NCI-H524 treated with DMSO at 0.1 percent for 48 hours (cell line): ENCODE results near the gene FGD3.

ENCODE experiments used
- DNase-seq: peaks from one replicate; lab custom pipeline; 2025; lab: John Stamatoyannopoulos, UW

The FGD3 gene

DNA sequence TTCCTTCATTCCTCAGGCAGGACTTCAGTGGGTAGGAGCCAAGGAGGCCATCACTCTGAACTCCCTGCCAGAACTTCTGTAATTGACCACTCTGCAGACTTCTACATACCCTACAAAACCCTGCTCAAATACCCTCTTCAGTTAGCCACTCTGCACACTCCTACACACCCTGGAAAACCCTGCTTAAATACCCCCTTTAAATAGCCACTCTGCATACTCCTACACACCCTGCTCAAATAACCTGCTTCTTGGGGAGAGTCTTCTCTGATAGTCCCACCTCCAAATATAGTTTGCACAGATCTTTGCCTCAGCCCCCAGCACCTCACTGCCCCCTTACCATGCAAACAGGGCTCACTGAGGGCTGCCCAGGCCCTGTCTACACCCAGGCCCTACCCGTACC lies 130.0 kb downstream of the FGD3 start:
- no peak for DNase-seq

DNA sequence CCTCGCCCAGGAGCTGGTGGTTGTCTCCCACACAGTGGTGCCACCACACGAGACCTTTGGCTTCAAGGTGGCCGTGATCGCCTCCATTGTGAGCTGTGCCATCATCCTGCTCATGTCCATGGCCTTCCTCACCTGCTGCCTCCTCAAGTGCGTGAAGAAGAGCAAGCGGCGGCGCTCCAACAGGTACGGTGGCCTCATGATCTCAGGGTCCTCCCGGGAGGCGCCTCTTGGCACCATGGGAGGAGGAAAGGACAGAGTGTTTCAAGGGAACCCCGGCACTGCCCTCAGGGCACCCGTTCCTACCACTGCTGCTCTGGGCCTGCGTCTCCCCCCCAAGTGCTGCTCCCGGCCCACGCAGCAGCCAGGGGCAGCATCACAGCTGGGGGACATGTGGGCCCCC lies 130.5 kb downstream of the FGD3 start:
- no peak for DNase-seq

GRCh38 chr9:93079371-93079770 lies 132.0 kb downstream of the FGD3 start:
- DNase-seq: no peak

DNA sequence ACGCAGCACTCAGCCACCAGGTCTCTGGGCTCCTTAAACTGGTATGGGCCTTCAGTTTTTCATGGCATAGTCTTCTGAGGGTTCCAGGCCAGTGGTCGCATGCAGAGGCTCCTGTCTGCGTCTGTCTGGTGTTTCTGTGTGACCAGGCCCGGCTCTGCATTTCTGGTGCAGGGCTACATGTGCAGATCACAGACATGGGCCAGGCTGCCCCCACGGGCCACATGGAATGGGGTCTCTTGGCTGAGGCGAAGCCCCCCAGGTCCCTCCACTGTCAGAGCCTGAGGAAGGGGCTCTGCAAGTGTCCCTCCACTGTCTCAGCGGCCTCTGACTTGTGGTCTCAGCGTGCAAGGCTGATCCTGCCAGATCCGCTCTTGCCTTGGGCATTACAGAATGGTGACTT lies 133.1 kb downstream of the FGD3 start:
- DNase-seq: no peak

DNA sequence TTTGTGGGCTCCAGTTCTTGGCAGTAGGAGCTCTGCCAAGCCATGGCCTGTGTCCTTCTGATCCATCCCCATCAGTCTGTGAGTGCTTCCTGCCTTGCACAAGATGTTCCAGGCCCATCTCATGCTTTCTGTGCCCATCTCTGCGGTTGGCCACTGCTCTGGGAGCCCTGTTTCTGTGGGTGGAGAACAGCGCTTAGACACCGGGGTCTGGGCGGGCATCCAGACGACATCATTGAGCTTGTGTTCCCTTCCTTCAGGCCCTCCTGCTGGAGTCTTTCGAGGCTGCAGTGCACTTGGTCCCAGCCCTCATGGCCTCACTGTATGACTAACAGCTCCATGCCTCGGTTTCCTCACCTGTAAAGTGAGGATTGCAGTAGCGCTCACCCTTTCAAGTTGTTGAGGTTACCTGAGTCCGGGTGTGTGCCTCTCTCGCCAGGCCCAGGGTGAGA lies 133.8 kb downstream of the FGD3 start:
- no peak for DNase-seq

- no peak for DNase-seq
Observed at GRCh38 chr9:93081931-93082330, 134.6 kb downstream of the FGD3 start.

DNA sequence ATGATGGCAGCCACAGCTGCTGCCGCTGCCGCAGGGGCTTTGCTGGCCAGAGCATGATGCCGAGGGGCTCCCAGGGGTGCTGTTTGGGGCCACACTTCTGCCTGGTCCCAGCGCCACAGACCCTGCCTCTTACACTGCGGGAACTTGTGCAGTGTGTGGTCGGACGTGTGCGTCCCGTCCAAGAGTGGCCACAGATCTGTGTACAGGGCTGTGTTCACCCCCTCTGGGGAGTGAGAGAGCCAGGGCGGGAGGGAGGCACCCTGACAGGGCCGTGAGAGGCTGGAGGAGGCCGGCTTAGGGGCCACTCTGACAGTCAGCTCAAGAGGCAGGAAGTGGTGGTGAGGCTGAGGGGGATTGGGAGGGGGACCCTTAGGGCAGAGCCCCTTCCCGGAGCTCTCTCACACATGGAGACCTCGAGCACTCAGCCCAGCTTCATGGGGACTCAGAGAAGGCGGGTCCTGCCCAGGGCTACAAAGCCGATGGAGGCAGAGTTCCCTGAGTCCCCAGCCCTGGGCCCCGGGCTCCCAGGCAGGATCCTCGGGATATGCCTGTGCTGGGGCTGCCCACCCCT lies 135.6 kb downstream of the FGD3 start:
- DNase-seq: no peak

DNA sequence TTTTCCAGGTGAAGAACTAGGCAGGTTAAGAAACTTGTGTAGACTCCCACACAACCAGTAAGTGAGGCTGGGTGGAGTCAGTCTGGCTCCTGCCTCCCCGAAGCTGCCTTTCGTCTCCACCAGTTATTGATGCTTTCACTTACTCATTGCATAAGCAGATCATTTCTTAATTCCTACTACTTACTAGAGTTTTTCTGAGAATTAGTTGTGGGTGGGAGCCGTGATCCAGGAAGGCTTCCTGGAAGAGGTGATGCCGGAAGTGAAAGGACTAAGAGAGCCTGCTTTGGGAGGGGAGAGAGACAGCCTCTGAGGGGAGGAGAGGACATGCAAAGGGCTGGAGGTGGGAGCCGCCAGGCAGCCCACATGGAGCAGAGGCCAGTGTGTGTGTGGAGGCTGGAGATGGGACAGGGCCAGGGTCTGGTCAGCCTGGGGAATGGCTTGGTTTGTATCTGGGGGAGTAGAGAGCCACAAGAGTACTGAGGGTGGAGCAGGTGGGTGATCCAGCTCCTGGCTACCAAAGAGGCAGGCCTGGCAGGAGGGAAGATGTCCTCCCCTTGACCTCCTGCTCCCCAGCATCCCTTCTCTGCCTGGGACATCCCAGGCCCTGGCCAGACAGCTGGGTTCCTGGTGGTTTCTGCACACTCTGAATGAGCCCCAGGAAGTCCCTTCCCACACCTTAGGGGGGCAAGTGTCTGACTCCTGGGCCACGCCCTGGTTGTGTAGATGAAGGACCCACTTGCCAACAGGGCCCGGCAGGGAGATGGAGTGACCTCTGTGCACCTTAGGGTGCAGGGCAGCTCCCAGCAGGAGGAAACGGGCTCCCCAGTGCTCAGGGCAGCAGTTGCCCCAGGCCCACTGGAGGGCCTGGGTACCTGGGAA lies 136.5 kb downstream of the FGD3 start:
- no peak for DNase-seq

GRCh38 chr9:93084471-93084881 lies 137.2 kb downstream of the FGD3 start:
- DNase-seq: no peak

DNA sequence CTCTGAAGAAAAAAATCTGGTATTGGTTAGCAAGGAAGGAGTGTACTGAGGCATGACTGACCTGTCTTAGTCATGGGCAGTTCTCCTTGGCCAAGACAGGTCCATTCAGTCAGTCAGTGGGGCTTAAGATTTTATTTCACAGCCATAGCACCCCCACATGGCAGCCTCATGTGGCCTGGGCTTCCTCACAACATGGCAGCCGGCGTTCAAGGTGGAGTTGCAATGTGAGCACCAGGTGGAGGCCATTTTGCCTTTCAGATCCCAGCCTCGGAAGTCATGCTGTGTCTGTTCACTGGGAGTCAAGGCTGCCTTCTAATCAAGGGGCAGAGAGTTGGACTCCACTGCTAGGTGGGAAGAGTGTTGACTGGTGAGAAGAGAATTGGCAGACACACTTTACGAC lies 138.4 kb downstream of the FGD3 start:
- DNase-seq: no peak
